Tibial artery (tissue), 4 donors: ENCODE data around the gene SERHL2.
"Not testable (repeated sequence)": the region's sequence is repeated elsewhere in the genome, so short reads cannot be mapped to it uniquely, and the experiment has no call there.

Experiments used
- DNase-seq, 2 donors: peaks; one replicate each; pipeline ENCODE4 v3.0.0-alpha.2; 2019
- H3K27ac ChIP-seq, 2 donors: fragments of 200-600 bp; sonication (generic) in 1 of 2; 1 replicate in 1 of 2; 2 replicates in 1 of 2; pipeline ENCODE4 v1.5.1; 2018 to 2019; ENCODE audit warnings: mild to moderate bottlenecking in 1 of 2
- H3K27me3 ChIP-seq, 2 donors: fragments of 200-600 bp; sonication (generic) in 1 of 2; one replicate each; pipeline versions ENCODE4 v1.5.1 to v1.6.0; 2016 to 2019
- H3K36me3 ChIP-seq, 3 donors: fragments of 200-600 bp; sonication (generic) in 2 of 3; one replicate each; pipeline ENCODE4 v1.5.1; 2016 to 2019; ENCODE audit warnings: mild to moderate bottlenecking in 2 of 3
- H3K4me1 ChIP-seq, 4 donors: fragments of 200-600 bp; sonication (generic) in 2 of 4; 1 replicate in 3 of 4; 2 replicates in 1 of 4; pipeline ENCODE4 v1.5.1; 2016 to 2019
- H3K4me3 ChIP-seq, 2 donors: fragments of 200-600 bp; sonication (generic) in 1 of 2; 1 replicate in 1 of 2; 2 replicates in 1 of 2; pipeline ENCODE4 v1.5.1; 2018 to 2019; ENCODE audit warnings: mild to moderate bottlenecking in 2 of 2
- H3K9me3 ChIP-seq, 3 donors: fragments of 200-600 bp; sonication (generic) in 1 of 3; one replicate each; pipeline ENCODE4 v1.5.1; 2016 to 2019
- CTCF ChIP-seq, 2 experiments: fragments of 200-600 bp in 1 of 2; fragments of 450-650 bp in 1 of 2; IDR thresholded peaks; one replicate each; pipeline ENCODE4 v1.5.1; 2017 to 2019; ENCODE audit warnings: antibody characterized with exemption in 2 of 2, mild to moderate bottlenecking in 1 of 2, moderate library complexity in 1 of 2
- intact Hi-C: fragments of 100-400 bp; cut with DNase I; formaldehyde crosslinking; loops from one replicate; pipeline ENCODE4 v1.15.0; 2023; ENCODE audit warnings: low total_unique reads

SERHL2 gene

GRCh38 chr22:42560381-42560780, 6.6 kb downstream of the SERHL2 start:
- no peaks in the 10 kb centered on the region for H3K27me3 ChIP-seq
- no peaks in the 10 kb centered on the region for H3K9me3 ChIP-seq
- H3K4me3 ChIP-seq: no peak overlapping the region
- H3K4me1 ChIP-seq: no peaks in the 10 kb centered on the region
- DNase-seq: no peak
- H3K36me3 ChIP-seq: peaks cover 0 to 14% (median 0%) of the 10 kb centered on the region in 3 donors
- H3K27ac ChIP-seq: no peak overlapping the region
- intact Hi-C loops: no loop called here
- no peak for TF ChIP-seq CTCF (IDR thresholded peaks at IDR 0.05)

GRCh38 chr22:42560781-42561180, 7.0 kb downstream of the SERHL2 start:
- DNase-seq: no peak
- Histone ChIP-seq H3K4me1 (no peaks in the 10 kb centered on the region), H3K9me3 (no peaks in the 10 kb centered on the region), H3K27me3 (no peaks in the 10 kb centered on the region), H3K27ac (no peak overlapping the region), H3K4me3 (no peak overlapping the region), H3K36me3 (peaks cover 0 to 18% (median 0%) of the 10 kb centered on the region in 3 donors)
- intact Hi-C loops: no loop called here
- peak in 1 of 2 experiments; percentile 9 for TF ChIP-seq CTCF (IDR thresholded peaks at IDR 0.05)

GRCh38 chr22:42561856-42562255, 8.1 kb downstream of the SERHL2 start:
- Histone ChIP-seq H3K36me3 (peaks cover 0 to 24% (median 0%) of the 10 kb centered on the region in 3 donors), H3K27me3 (no peaks in the 10 kb centered on the region), H3K9me3 (no peaks in the 10 kb centered on the region), H3K4me3 (no peak overlapping the region), H3K27ac (no peak overlapping the region), H3K4me1 (no peaks in the 10 kb centered on the region)
- no peak for DNase-seq
- intact Hi-C loops: no loop called here
- no peak for TF ChIP-seq CTCF (IDR thresholded peaks at IDR 0.05)

GRCh38 chr22:42562279-42562678, 8.5 kb downstream of the SERHL2 start:
- Histone ChIP-seq H3K27ac (no peak overlapping the region), H3K36me3 (peaks cover 0 to 24% (median 0%) of the 10 kb centered on the region in 3 donors), H3K9me3 (no peaks in the 10 kb centered on the region), H3K4me1 (no peaks in the 10 kb centered on the region), H3K27me3 (no peaks in the 10 kb centered on the region), H3K4me3 (no peak overlapping the region)
- no peak for DNase-seq
- intact Hi-C loops: no loop called here
- no peak for TF ChIP-seq CTCF (IDR thresholded peaks at IDR 0.05)

- no peaks in the 10 kb centered on the region for H3K9me3 ChIP-seq
- no peak overlapping the region for H3K4me3 ChIP-seq
- no peak for DNase-seq
- no peaks in the 10 kb centered on the region for H3K27me3 ChIP-seq
- intact Hi-C loops: no loop called here
- TF ChIP-seq CTCF (IDR thresholded peaks at IDR 0.05): no peak
- peaks cover 0 to 24% (median 0%) of the 10 kb centered on the region in 3 donors for H3K36me3 ChIP-seq
- H3K4me1 ChIP-seq: no peaks in the 10 kb centered on the region
- H3K27ac ChIP-seq: no peak overlapping the region
Observed at GRCh38 chr22:42562684-42563083, 8.9 kb downstream of the SERHL2 start.

- H3K9me3 ChIP-seq, intact Hi-C loops, H3K27me3 ChIP-seq, H3K4me3 ChIP-seq, H3K27ac ChIP-seq, DNase-seq, H3K4me1 ChIP-seq: not testable (repeated sequence)
- H3K36me3 ChIP-seq: peaks cover 0 to 24% (median 0%) of the 10 kb centered on the region in 3 donors
Observed at GRCh38 chr22:42563943-42564342, 10.2 kb downstream of the SERHL2 start.
